Cardiac fibroblast (primary cell): Measurements from ENCODE around the gene ESCO1.
"Not testable (repeated sequence)": the region's sequence is repeated elsewhere in the genome, so short reads cannot be mapped to it uniquely, and the experiment has no call there.

Experiments used
- DNase-seq, 2 donors: peaks; one replicate each; pipeline versions ENCODE4 v3.0.0 to v3.0.0-alpha.2; 2010; ENCODE audit warnings: low read depth in 2 of 2
- H3K4me3 ChIP-seq, 2 donors: replicated peaks in 1 of 2; 1 replicate in 1 of 2; 2 replicates in 1 of 2; pipeline ENCODE4 v1.5.1; 2011; ENCODE audit warnings: low read depth in 2 of 2, low read length in 2 of 2, mild to moderate bottlenecking in 2 of 2, moderate library complexity in 1 of 2
- TF ChIP-seq, protein P1 (sequence below): IDR thresholded peaks from one replicate; pipeline ENCODE4 v1.5.1; 2011; ENCODE audit warnings: low read depth, mild to moderate bottlenecking, low read length, inconsistent platforms

Gene ESCO1

DNA sequence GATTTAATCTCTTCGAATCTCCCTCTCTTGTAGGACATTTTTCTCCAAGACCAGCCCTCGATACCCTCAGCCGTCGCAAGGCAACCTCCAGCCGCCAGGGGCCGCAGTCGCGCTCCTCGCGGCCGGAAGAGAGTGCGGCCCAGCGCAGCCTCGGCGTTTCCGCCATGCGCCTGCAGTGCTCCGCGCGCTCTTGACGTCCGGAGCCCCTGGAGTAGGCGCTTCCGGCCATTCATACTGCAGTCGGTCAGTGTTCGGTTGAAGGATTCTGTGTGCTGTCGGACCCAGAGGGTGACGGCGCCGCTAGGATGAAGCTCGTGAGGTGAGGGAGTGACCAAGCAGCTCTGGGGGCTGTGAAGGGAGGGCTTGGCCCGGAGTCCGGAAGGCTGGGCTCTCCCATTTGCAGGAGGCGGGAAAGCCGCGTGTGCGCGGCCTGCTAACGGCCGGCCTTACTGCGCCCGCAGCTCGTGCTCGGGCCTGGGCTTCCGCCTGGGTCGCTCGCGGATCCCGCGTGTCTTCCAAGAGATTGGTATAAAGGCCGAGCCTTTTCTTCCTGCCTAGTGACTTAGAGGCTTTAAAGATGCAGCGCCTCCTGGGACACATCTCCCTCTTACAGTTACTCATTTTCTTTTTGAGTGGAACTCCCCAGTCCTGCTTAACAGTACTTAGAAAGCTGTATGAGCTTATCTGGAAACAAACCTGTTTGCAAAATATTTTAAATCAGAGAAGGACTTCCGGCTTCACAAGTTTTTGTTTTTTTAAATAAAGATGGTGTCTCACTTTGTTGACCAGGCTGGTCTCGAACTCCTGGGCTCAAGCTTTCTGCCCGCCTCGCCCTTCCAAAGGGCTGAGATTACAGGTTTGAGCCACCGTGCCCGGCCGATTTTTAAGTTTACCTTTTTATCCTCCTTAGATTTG is 11.9 kb upstream of the ESCO1 start, which contains the start of gene SNRPD1:
TSS of gene SNRPD1 (plus strand) at position 190 of the 915 bp plus-strand sequence. CDS start at position 306, 116 bp downstream.
- H3K4me3 ChIP-seq: peak within 1 kb of the TSS; percentile 80 to 88
- DNase-seq: peak; percentile 93 to 94
- TF ChIP-seq, protein P1, sequence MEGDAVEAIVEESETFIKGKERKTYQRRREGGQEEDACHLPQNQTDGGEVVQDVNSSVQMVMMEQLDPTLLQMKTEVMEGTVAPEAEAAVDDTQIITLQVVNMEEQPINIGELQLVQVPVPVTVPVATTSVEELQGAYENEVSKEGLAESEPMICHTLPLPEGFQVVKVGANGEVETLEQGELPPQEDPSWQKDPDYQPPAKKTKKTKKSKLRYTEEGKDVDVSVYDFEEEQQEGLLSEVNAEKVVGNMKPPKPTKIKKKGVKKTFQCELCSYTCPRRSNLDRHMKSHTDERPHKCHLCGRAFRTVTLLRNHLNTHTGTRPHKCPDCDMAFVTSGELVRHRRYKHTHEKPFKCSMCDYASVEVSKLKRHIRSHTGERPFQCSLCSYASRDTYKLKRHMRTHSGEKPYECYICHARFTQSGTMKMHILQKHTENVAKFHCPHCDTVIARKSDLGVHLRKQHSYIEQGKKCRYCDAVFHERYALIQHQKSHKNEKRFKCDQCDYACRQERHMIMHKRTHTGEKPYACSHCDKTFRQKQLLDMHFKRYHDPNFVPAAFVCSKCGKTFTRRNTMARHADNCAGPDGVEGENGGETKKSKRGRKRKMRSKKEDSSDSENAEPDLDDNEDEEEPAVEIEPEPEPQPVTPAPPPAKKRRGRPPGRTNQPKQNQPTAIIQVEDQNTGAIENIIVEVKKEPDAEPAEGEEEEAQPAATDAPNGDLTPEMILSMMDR: peak; percentile 83

DNA sequence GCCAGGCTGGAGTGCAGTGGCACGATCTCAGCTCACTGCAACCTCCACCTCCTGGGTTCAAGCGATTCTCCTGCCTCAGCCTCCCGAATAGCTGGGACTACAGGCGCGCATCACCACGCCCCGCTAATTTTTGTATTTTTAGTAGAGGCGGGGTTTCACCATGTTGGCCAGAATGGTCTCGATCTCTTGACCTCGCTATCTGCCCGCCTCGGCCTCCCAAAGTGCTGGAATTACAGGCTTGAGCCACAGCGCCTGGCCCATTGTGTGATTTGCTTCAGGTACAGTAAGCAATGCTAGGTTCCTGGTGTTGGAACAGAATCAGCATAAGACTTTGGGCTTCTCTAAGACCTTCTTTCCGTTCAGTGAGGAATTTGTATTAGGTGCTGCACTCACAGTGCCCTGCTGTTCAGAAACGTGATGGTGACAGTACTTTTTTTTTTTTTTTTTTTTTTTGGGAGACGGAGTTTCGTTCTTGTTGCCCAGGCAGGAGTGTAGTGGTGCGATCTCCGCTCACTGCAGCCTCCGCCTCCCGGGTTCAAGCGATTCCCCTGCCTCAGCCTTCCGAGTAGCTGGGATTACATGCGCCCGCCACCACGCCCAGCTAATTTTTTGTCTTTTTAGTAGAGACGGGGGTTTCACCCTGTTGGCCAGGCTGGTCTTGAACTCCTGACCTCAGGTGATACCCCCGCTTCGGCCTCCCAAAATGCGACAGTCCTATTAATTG is 11.1 kb upstream of the ESCO1 start:
- DNase-seq: not testable (repeated sequence)
- H3K4me3 ChIP-seq: peak overlapping the region; percentile 80 to 88

DNA sequence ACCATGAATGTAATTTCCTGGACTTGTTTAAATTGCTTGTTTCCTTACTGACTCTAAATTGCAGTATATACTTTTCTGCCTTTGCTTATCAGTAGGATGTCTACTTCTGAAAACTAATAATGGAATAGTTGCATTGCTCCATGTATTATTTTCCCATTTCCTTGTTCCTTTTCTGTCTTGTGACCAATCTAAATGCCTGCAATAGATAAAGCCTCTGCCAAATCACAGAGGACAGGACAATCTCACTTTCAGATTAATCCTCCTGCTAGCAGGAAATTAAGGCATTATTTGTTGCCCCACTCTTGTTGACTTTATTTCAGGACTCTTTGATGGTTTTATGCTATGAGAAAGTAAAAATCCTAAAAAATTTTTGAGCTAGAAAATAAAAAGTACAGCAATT is 4.7 kb upstream of the ESCO1 start:
- TF ChIP-seq, protein P1: no peak
- peak in 1 of 2 donors; percentile 18 for DNase-seq
- H3K4me3 ChIP-seq: no peak overlapping the region

DNA sequence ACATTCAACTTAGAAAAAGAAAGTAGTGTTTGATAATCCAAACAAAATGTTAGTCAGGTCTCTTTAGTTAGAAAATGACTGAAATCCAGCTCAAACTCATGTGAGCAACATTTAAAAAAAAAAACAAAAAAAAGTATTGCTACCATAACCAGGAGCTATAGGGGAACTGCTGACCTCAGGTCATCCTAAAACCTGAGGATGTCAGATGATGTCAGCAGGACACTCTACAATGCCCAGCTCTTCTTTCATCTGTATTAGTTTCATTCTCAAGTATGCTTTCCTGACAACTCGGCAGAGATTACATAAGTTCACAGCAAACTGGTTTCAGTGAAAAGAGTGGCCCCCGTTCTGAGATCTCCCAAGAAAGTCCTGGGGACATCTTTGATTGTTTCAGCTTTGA is 4.2 kb upstream of the ESCO1 start:
- TF ChIP-seq, protein P1: no peak
- H3K4me3 ChIP-seq: no peak overlapping the region
- DNase-seq: peak in 1 of 2 donors; percentile 13

DNA sequence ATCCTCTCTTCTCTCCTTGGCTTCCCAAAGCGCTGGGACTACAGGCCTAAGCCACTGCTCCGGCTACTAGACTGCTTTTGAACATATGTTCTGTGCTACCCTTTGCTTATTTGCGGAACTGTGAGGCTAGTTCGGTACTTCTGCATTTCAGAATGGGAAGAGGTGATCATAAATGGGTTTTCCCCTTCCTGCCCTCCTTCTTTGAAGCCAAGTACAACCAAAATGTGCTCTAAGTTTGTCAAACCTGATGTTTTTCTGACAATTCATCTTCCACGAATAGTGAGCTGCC is 1.7 kb upstream of the ESCO1 start:
- no peak for DNase-seq
- TF ChIP-seq, protein P1: no peak
- no peak overlapping the region for H3K4me3 ChIP-seq

DNA sequence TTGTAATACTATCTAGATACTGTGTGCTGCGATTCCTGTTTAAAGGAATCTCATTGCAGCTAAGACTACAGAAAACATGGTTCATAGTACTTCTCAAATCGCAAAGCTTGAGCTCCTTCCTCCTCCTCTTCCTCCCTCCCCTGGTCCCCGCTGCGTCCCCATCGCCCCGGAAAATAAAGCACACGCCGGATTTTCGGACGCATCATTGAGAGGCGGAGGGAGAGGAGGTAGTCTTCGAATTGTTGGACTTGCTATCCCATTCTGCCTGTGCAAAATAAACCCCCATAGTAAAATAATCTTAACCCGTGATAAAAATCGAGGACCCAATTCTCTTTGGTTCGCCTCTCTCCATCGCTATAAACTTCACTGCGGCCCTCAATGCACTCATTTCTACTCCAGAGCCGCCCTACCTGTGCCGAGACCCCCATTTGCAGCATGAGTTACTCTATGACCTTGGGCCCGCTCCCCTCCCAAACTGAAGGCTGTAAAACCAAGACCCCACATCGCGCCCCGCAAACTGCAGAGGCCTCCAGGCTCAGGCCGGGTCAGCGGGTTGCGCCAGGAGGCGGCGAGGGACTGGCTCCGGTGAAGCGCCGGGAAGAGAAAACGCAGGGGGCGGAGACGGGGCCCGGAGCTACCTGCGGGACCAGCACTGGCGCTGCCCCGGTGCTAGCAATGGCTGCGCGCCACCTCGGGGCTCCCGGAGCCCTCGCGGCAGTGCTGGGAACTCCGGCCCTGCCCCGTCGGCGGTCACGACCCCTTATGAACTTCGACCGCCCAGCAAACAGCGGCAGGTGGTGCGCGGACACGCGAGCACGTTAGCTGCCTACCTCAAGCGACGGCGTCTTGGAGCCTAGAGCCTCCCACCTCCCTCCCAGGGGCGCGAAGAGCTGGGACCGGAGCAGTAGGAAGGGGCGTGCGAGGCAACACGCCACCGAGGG is 649 bp downstream of the ESCO1 start:
- H3K4me3 ChIP-seq: peak overlapping the region; percentile 98 to 100
- TF ChIP-seq, protein P1: peak; percentile 17
- peak; percentile 10 to 18 for DNase-seq
